GM12865 (cell line): ENCODE measurements around the gene SYNPO.

Experiments
- DNase-seq: peaks from one replicate; pipeline ENCODE4 v3.0.0; 2010; ENCODE audit warnings: low read depth
- H3K4me3 ChIP-seq: 2 replicates; pipeline ENCODE4 v1.5.1; 2011; ENCODE audit warnings: mild to moderate bottlenecking, low read depth, low read length, control low read depth
- TF ChIP-seq, protein P1 (sequence below): IDR thresholded peaks from 2 replicates; pipeline ENCODE4 v1.5.1; 2011; ENCODE audit warnings: low read length, control low read depth, low read depth, inconsistent platforms; ENCODE audit not compliant: insufficient read depth; ENCODE audit errors: missing control alignments

SYNPO gene

DNA sequence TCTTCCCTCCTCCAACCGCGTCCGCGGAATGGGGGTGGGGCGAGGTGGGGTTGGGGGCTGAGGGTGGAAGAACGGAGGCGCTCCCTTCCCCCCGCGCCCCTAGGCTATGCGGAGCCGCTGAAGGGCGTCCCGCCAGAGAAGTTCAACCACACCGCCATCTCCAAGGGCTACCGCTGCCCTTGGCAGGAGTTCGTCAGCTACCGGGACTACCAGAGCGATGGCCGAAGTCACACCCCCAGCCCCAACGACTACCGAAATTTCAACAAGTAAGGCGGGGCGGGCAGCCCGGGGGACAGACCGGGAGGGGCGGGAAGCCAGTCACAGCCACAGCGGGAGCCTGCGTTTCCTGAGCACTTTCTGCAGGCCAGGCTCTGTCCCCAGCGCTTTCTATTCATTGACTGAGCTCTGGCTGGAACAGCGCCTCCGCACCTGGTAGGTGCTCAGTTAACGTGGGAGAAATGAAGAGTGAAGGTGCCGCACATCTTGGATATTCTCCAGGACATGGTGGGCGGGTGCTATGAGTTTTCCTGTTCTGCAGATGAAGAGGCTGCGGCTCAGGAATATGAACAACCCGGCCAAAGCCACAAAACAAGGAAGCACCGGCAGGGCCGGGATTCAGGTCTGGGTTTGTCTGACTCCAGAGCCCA is 31.9 kb downstream of the SYNPO start:
- peak overlapping the region; percentile 22 for H3K4me3 ChIP-seq
- TF ChIP-seq, protein P1, sequence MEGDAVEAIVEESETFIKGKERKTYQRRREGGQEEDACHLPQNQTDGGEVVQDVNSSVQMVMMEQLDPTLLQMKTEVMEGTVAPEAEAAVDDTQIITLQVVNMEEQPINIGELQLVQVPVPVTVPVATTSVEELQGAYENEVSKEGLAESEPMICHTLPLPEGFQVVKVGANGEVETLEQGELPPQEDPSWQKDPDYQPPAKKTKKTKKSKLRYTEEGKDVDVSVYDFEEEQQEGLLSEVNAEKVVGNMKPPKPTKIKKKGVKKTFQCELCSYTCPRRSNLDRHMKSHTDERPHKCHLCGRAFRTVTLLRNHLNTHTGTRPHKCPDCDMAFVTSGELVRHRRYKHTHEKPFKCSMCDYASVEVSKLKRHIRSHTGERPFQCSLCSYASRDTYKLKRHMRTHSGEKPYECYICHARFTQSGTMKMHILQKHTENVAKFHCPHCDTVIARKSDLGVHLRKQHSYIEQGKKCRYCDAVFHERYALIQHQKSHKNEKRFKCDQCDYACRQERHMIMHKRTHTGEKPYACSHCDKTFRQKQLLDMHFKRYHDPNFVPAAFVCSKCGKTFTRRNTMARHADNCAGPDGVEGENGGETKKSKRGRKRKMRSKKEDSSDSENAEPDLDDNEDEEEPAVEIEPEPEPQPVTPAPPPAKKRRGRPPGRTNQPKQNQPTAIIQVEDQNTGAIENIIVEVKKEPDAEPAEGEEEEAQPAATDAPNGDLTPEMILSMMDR = no peak
- no peak for DNase-seq

- no peak overlapping the region for H3K4me3 ChIP-seq
- TF ChIP-seq, protein P1 = no peak
- DNase-seq = no peak
Observed at GRCh38 chr5:150672884-150673275, 32.4 kb downstream of the SYNPO start.

GRCh38 chr5:150674341-150674821 is 33.9 kb downstream of the SYNPO start:
- H3K4me3 ChIP-seq = no peak overlapping the region
- DNase-seq = no peak
- TF ChIP-seq, protein P1 = no peak

DNA sequence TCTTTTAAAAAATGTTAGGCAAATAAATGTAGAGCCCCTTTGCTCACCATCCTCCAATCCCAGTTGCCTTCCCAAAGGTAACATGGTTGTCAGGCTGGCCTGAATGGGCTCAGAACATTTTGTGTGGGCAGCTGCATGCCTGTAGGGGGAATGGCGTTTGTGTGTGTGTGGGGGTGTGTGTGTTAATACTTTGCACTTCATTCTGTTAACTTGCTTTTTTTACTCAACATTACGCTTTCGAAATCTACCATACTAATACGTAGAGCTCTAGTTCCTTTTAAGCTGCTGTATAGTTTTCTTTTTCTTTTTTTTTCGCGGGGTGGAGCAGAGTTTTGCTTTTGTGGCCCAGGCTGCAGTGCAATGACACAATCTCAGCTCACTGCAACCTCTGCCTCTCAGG is 34.6 kb downstream of the SYNPO start:
- TF ChIP-seq, protein P1 = no peak
- no peak for DNase-seq
- no peak overlapping the region for H3K4me3 ChIP-seq

GRCh38 chr5:150676578-150676977 is 36.1 kb downstream of the SYNPO start:
- DNase-seq = no peak
- TF ChIP-seq, protein P1 = no peak
- no peak overlapping the region for H3K4me3 ChIP-seq

DNA sequence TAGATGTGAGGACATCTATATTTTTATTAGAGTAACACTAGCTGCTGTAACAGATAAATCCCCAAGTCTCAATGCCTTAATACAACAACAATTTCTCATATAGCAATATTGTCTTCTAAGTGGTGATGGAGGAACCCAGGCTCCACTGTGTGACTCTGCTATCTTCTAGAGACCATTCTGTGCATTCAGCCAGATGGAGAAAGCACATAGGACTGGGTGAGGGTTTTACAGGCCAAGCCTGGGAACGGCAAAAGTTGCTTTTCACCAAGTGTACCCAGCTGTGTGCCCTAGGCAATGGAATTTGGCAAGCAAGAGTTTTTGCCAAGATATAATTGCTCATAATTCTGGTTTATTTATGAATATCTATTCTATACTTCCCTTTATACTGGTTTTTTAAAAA is 48.7 kb downstream of the SYNPO start:
- H3K4me3 ChIP-seq = no peak overlapping the region
- TF ChIP-seq, protein P1 = no peak
- no peak for DNase-seq

- DNase-seq = no peak
- TF ChIP-seq, protein P1 = no peak
- no peak overlapping the region for H3K4me3 ChIP-seq
Observed at GRCh38 chr5:150690760-150691159, 50.3 kb downstream of the SYNPO start.
